H1 (cell line): ENCODE results near the gene RXRA. TPM values are rescaled to one million over a fixed set of nuclear protein-coding genes. Genes with fewer than 3 reads are reported as not detected.

ENCODE experiments used
- CTCF ChIA-PET: fragments of 300-600 bp; sonication (Branson Sonifier 250); formaldehyde crosslinking; loops from one replicate; lab custom pipeline; 2021; ENCODE audit not compliant: partially characterized antibody; lab: Charles Lee
- POLR2A ChIA-PET: fragments of 300-600 bp; sonication (Branson Sonifier 250); formaldehyde crosslinking; loops from one replicate; lab custom pipeline; 2021; ENCODE audit warnings: inconsistent platforms; ENCODE audit not compliant: partially characterized antibody; lab: Charles Lee
- DNase-seq, 2 experiments: peaks; one replicate each; pipeline versions ENCODE4 v3.0.0 to v3.0.0-alpha.2; 2010 to 2022; ENCODE audit warnings: low spot score in 2 of 2, low read depth in 1 of 2, mixed read lengths in 1 of 2
- FAIRE-seq: peaks from 2 replicates; lab custom pipeline; 2011; peaks lifted over from hg19 to GRCh38; lab: Jason Lieb, UNC
- H2AFZ ChIP-seq: 2 replicates; pipeline ENCODE4 v1.8.1; 2012; ENCODE audit warnings: low read length, inconsistent platforms
- H2AK5ac ChIP-seq: 2 replicates; pipeline ENCODE4 v1.6.1; 2013; ENCODE audit warnings: low read depth, low read length
- H2BK120ac ChIP-seq: replicated peaks from 2 replicates; pipeline ENCODE3; 2013; ENCODE audit warnings: low read depth, low read length, inconsistent platforms
- H2BK12ac ChIP-seq: 2 replicates; pipeline ENCODE4 v1.6.1; 2013; ENCODE audit warnings: low read depth, low read length
- H2BK15ac ChIP-seq: 2 replicates; pipeline ENCODE4 v1.6.1; 2013; ENCODE audit warnings: low read length
- H2BK20ac ChIP-seq: 2 replicates; pipeline ENCODE4 v1.6.1; 2013; ENCODE audit warnings: low read length
- H2BK5ac ChIP-seq: 2 replicates; pipeline ENCODE4 v1.6.1; 2013; ENCODE audit warnings: low read depth, low read length
- H3K14ac ChIP-seq: 2 replicates; pipeline ENCODE4 v1.6.1; 2013; ENCODE audit warnings: inconsistent platforms; ENCODE audit not compliant: insufficient read length
- H3K18ac ChIP-seq: 2 replicates; pipeline ENCODE4 v1.6.1; 2013; ENCODE audit warnings: low read length; ENCODE audit errors: extremely low read depth
- H3K23ac ChIP-seq: 2 replicates; pipeline ENCODE4 v1.6.1; 2013; ENCODE audit warnings: inconsistent platforms; ENCODE audit not compliant: insufficient read length
- H3K23me2 ChIP-seq: 2 replicates; pipeline ENCODE4 v1.6.1; 2013; ENCODE audit warnings: low read depth, low read length
- H3K27ac ChIP-seq: 2 replicates; pipeline ENCODE4 v1.6.1; 2011; ENCODE audit warnings: low read depth, low read length, inconsistent platforms
- H3K27me3 ChIP-seq, 4 experiments: replicated peaks in 1 of 4; 1 replicate in 1 of 4; 2 replicates in 3 of 4; pipeline versions ENCODE4 v1.6.1 to v1.8.1; 2011 to 2013; ENCODE audit warnings: low read length in 3 of 4, mild to moderate bottlenecking in 3 of 4, inconsistent platforms in 2 of 4, mixed read lengths in 2 of 4, moderate library complexity in 1 of 4; ENCODE audit not compliant: control insufficient read depth in 3 of 4, insufficient read depth in 3 of 4; ENCODE audit errors: extremely low read depth in 1 of 4
- H3K36me3 ChIP-seq, 4 experiments: 2 replicates each; pipeline versions ENCODE4 v1.6.1 to v1.8.1; 2011 to 2013; ENCODE audit warnings: mild to moderate bottlenecking in 4 of 4, low read length in 3 of 4, moderate library complexity in 2 of 4, control low read depth in 1 of 4, inconsistent platforms in 1 of 4; ENCODE audit not compliant: insufficient read depth in 4 of 4, control insufficient read depth in 2 of 4
- H3K4ac ChIP-seq: replicated peaks from 2 replicates; pipeline ENCODE3; 2013; ENCODE audit warnings: low read length, low read depth, mixed read lengths, inconsistent platforms; ENCODE audit not compliant: insufficient read length
- H3K4me1 ChIP-seq, 4 experiments: replicated peaks in 1 of 4; 1 replicate in 1 of 4; 2 replicates in 3 of 4; pipeline versions ENCODE4 v1.6.1 to v1.8.1; 2011 to 2013; ENCODE audit warnings: low read length in 3 of 4, inconsistent platforms in 2 of 4, mixed read lengths in 1 of 4; ENCODE audit not compliant: insufficient read depth in 4 of 4, control insufficient read depth in 3 of 4
- H3K4me2 ChIP-seq, 2 experiments: 2 replicates each; pipeline versions ENCODE4 v1.6.1 to v1.8.1; 2011 to 2013; ENCODE audit warnings: low read depth in 2 of 2, low read length in 2 of 2, control low read depth in 1 of 2, inconsistent platforms in 1 of 2, mild to moderate bottlenecking in 1 of 2; ENCODE audit not compliant: insufficient read depth in 1 of 2
- H3K4me3 ChIP-seq, 4 experiments: fragments of 200-600, 300-600 bp in 1 of 4; sonication (generic), shearing (Covaris generic), sonication (Bioruptor Twin) in 1 of 4; 2 replicates each; pipeline versions ENCODE4 v1.5.1 to v1.8.1; 2011 to 2016; ENCODE audit warnings: low read length in 4 of 4, low read depth in 3 of 4, control low read depth in 2 of 4, inconsistent platforms in 2 of 4, mild to moderate bottlenecking in 2 of 4, mixed read lengths in 1 of 4, moderate library complexity in 1 of 4; ENCODE audit not compliant: insufficient read depth in 2 of 4; ENCODE audit errors: extremely low read depth in 1 of 4
- H3K56ac ChIP-seq: replicated peaks from 2 replicates; pipeline ENCODE3; 2013; ENCODE audit warnings: low read depth, mild to moderate bottlenecking, mixed read lengths, low read length, inconsistent platforms; ENCODE audit not compliant: insufficient read length
- H3K79me1 ChIP-seq: 2 replicates; pipeline ENCODE4 v1.6.1; 2013; ENCODE audit warnings: low read depth, low read length, control low read depth
- H3K79me2 ChIP-seq, 2 experiments: 2 replicates each; pipeline versions ENCODE4 v1.6.1 to v1.8.1; 2012 to 2013; ENCODE audit warnings: low read length in 2 of 2, mild to moderate bottlenecking in 2 of 2, inconsistent platforms in 1 of 2; ENCODE audit not compliant: insufficient read depth in 2 of 2, control insufficient read depth in 1 of 2
- H3K9ac ChIP-seq, 4 experiments: replicated peaks in 1 of 4; 1 replicate in 1 of 4; 2 replicates in 3 of 4; pipeline versions ENCODE4 v1.6.1 to v1.8.1; 2011 to 2013; ENCODE audit warnings: low read depth in 3 of 4, low read length in 3 of 4, control low read depth in 2 of 4, mild to moderate bottlenecking in 2 of 4, moderate library complexity in 2 of 4, inconsistent platforms in 1 of 4; ENCODE audit errors: extremely low read depth in 1 of 4
- H3K9me3 ChIP-seq, 2 experiments: 2 replicates each; pipeline versions ENCODE4 v1.6.1 to v1.8.1; 2012 to 2013; ENCODE audit warnings: mild to moderate bottlenecking in 2 of 2, moderate library complexity in 2 of 2, control low read depth in 1 of 2, inconsistent platforms in 1 of 2, low read depth in 1 of 2, low read length in 1 of 2, mixed read lengths in 1 of 2; ENCODE audit not compliant: insufficient read depth in 2 of 2
- H4K20me1 ChIP-seq, 2 experiments: replicated peaks in 1 of 2; 2 replicates each; pipeline versions ENCODE3 to v1.8.1; 2011 to 2013; ENCODE audit warnings: inconsistent platforms in 2 of 2, low read length in 2 of 2, mild to moderate bottlenecking in 1 of 2; ENCODE audit not compliant: insufficient read depth in 2 of 2, control insufficient read depth in 1 of 2
- H4K5ac ChIP-seq: 2 replicates; pipeline ENCODE4 v1.6.1; 2013; ENCODE audit warnings: low read length, low read depth, mixed read lengths, inconsistent platforms; ENCODE audit not compliant: insufficient read length
- H4K8ac ChIP-seq: 2 replicates; pipeline ENCODE4 v1.8.0; 2013; ENCODE audit warnings: mild to moderate bottlenecking, moderate library complexity, low read length, inconsistent platforms; ENCODE audit not compliant: insufficient read depth; ENCODE audit errors: extremely low read depth
- H4K91ac ChIP-seq: replicated peaks from 2 replicates; pipeline ENCODE3; 2013; ENCODE audit warnings: low read length, mixed read lengths, inconsistent platforms; ENCODE audit not compliant: insufficient read length
- CBX8 ChIP-seq: fragments of 300-800, 300-1000 bp; sonication (generic); IDR thresholded peaks from 2 replicates; pipeline ENCODE4 v1.7.1; 2016; ENCODE audit warnings: low read depth, low read length, borderline replicate concordance
- CREB1 ChIP-seq: IDR thresholded peaks from 2 replicates; pipeline ENCODE4 v1.6.1; 2012; ENCODE audit warnings: inconsistent platforms
- SIX5 ChIP-seq: IDR thresholded peaks from 2 replicates; pipeline ENCODE4 v1.6.1; 2011; ENCODE audit warnings: mild to moderate bottlenecking, low read depth, low read length
- SP2 ChIP-seq: IDR thresholded peaks from 2 replicates; pipeline ENCODE4 v1.6.1; 2012; ENCODE audit warnings: mild to moderate bottlenecking, low read length, inconsistent platforms
- WGBS, 2 experiments: shearing (Covaris generic) in 1 of 2; methylation state at CpG; one replicate each; pipeline versions ENCODE4 v1.1.6 to v1.1.7; 2013 to 2015; ENCODE audit warnings: low lambda C conversion rate in 2 of 2, mixed read lengths in 2 of 2, inconsistent platforms in 1 of 2, low coverage in 1 of 2, missing lambda C conversion rate in 1 of 2; ENCODE audit not compliant: insufficient replicate concordance in 2 of 2, insufficient coverage in 1 of 2, insufficient read length in 1 of 2; ENCODE audit errors: extremely low coverage in 1 of 2, missing lambda C conversion rate in 1 of 2; 5-methylcytosine and 5-hydroxymethylcytosine counted together
- polyA plus RNA-seq, 7 experiments: library from polyadenylated mRNA; depleted of rRNA in 3 of 7; stranded (reverse) in 5 of 7; unstranded in 2 of 7; fragments of >200 nt in 5 of 7; fragments of 200-250 nt in 2 of 7; gene quantifications; 1 replicate in 5 of 7; 2 replicates in 1 of 7; 4 replicates in 1 of 7; pipeline versions ENCODE4 v1.2.1 to v1.2.3, GENCODE V29; 2011 to 2013; ENCODE audit warnings: missing spikeins in 2 of 7, mixed read lengths in 2 of 7
- total RNA-seq: library from RNA; stranded (reverse); fragmentation: NEBNext Ultra II Directional; extraction: Animal tissue kit (Norgen Biotek cat#: 25700); gene quantifications from 2 replicates; pipeline ENCODE4 v1.2.1, GENCODE V29; 2021

RXRA gene
- total and polyA plus RNA-seq, 2 of the 8 experiments (the other 6 are each of a cell fraction or from before 2014, with no cell fraction given) = 9.8 to 29.4 TPM

- Histone ChIP-seq H2BK15ac (no peak overlapping the region), H3K4ac (no peak overlapping the region), H2BK120ac (no peak overlapping the region), H3K27ac (no peak overlapping the region), H3K18ac (no peak overlapping the region), H3K36me3 (no peaks in the 10 kb centered on the region), H2BK20ac (no peak overlapping the region), H3K14ac (no peak overlapping the region), H2BK12ac (no peak overlapping the region), H3K79me2 (no peaks in the 10 kb centered on the region), H3K9ac (no peak overlapping the region), H3K9me3 (no peaks in the 10 kb centered on the region), H2BK5ac (no peak overlapping the region), H3K27me3 (no peaks in the 10 kb centered on the region), H2AFZ (no peak overlapping the region), H3K4me3 (no peak overlapping the region), H3K79me1 (no peaks in the 10 kb centered on the region), H3K56ac (no peak overlapping the region), H4K91ac (no peak overlapping the region), H3K23me2 (no peaks in the 10 kb centered on the region), H4K5ac (no peak overlapping the region), H4K20me1 (no peaks in the 10 kb centered on the region), H2AK5ac (no peak overlapping the region), H3K23ac (no peak overlapping the region), H3K4me1 (peaks cover 0 to 12% (median 4%) of the 10 kb centered on the region in 4 experiments; a peak in 3 of 7 replicates), H4K8ac (no peak overlapping the region), H3K4me2 (no peak overlapping the region)
- no peak for TF ChIP-seq SIX5
- TF ChIP-seq SP2 = no peak
- TF ChIP-seq CREB1 = no peak
- no peak for TF ChIP-seq CBX8
- DNase-seq = no peak
- ChIA-PET CTCF (interaction anchor here (1.5 kb wide), 1 partner anchor 9 kb away, joined by 7 read pairs; no protein-coding TSS in a partner anchor), POLR2A (no interaction called here)
- 90% methylated on average over 11 of the region's 11 CpGs; no CpG with 5 or more reads in 1 of the 2 experiments for WGBS, 2 experiments
- FAIRE-seq = no peak
Observed at GRCh38 chr9:134291452-134291881, 34.8 kb upstream of the RXRA start.
